Sigmoid colon (tissue), 4 donors: ENCODE results near the gene CEP68.

Source experiments
- CTCF ChIP-seq, 4 experiments: fragments of 450-650 bp in 3 of 4; fragments of 200-600 bp in 1 of 4; IDR thresholded peaks; one replicate each; pipeline ENCODE4 v1.5.1; 2016 to 2019; ENCODE audit warnings: antibody characterized with exemption in 4 of 4, mild to moderate bottlenecking in 3 of 4, moderate library complexity in 2 of 4
- EP300 ChIP-seq, 4 donors: sonication (generic); formaldehyde crosslinking; IDR thresholded peaks; one replicate each; pipeline ENCODE4 v1.6.1; 2017; ENCODE audit warnings: antibody characterized with exemption in 4 of 4
- POLR2A ChIP-seq, 2 donors: fragments of 450-650 bp; IDR thresholded peaks; one replicate each; pipeline ENCODE4 v1.6.1; 2016; ENCODE audit warnings: antibody characterized with exemption in 2 of 2, mild to moderate bottlenecking in 2 of 2, moderate library complexity in 2 of 2
- POLR2AphosphoS5 ChIP-seq, 4 donors: sonication (generic); formaldehyde crosslinking; IDR thresholded peaks; one replicate each; pipeline ENCODE4 v1.6.1; 2017; ENCODE audit warnings: antibody characterized with exemption in 4 of 4

- no peak for TF ChIP-seq CTCF (IDR thresholded peaks at IDR 0.05)
- TF ChIP-seq POLR2AphosphoS5 (IDR thresholded peaks at IDR 0.05), result no peak
- no peak for TF ChIP-seq POLR2A (IDR thresholded peaks at IDR 0.05)
- TF ChIP-seq EP300 (IDR thresholded peaks at IDR 0.05), result no peak
Observed at GRCh38 chr2:65020943-65021528, 35.2 kb upstream of the CEP68 start.
